ENCODE results near the gene NPC2.

Gene NPC2

GRCh38 chr14:74510223-74510931 lies 17.3 kb upstream of the NPC2 start:
- ChIA-PET POLR2A (no interaction called here), CTCF (no interaction called here)
- no peak for DNase-seq (ENCODE audit: extremely low spot score)
- no peak for TF ChIP-seq SUZ12 (IDR thresholded peaks at IDR 0.05)
- no peak for TF ChIP-seq PKNOX1 (IDR thresholded peaks at IDR 0.05)
- no peak for TF ChIP-seq CTBP1 (IDR thresholded peaks at IDR 0.05; ENCODE audit: borderline replicate concordance)
- TF ChIP-seq HDGF (IDR thresholded peaks at IDR 0.05; ENCODE audit: borderline replicate concordance): no peak
- no peak for TF ChIP-seq ELF4 (IDR thresholded peaks at IDR 0.05)
- TF ChIP-seq SP1 (IDR thresholded peaks at IDR 0.05): no peak
- TF ChIP-seq ARNT (IDR thresholded peaks at IDR 0.05): no peak
- no peak for TF ChIP-seq FOXM1 (IDR thresholded peaks at IDR 0.05; ENCODE audit: borderline replicate concordance)
- TF ChIP-seq LEF1 (IDR thresholded peaks at IDR 0.05; ENCODE audit: borderline replicate concordance): no peak
- TF ChIP-seq FOXK2 (IDR thresholded peaks at IDR 0.05): no peak
- TF ChIP-seq NFRKB (IDR thresholded peaks at IDR 0.05): no peak

DNA sequence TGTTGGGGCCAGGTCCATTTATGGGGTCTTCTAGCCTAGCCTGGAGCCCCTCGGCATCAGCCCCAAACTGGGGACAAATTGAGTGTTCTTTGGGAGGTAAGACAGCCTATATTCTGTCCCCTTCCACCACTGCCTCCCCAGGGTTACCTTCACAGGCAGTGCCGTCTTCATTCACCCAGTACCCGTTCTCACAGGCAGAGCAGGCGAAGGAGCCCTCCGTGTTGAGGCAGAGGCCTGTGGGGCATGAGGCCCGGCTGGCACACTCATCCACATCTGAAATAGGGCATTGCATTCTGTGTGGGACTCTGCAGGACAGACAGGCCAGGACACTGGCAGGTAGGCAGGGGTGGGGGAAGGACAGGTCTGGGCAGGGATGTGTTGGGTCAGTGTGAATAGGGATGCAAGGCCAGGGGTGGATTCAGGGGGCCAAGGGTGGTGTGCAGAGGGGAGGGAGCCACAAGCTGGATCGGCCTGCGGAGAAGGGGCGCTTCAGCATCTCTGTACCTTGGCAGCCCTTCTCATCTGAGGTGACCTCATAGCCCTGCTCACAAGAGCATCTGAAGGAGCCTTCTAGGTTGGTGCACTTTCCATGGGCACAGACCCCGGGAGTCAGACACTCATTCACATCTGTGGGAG lies 16.6 kb upstream of the NPC2 start:
- no peak for DNase-seq (ENCODE audit: extremely low spot score)
- CTCF ChIA-PET: interaction anchor here (0.5 kb wide), 1 partner anchor 174 kb away, joined by 3 read pairs; no protein-coding TSS in a partner anchor
- POLR2A ChIA-PET: no interaction called here
- TF ChIP-seq PKNOX1 (IDR thresholded peaks at IDR 0.05) (no peak), ARNT (IDR thresholded peaks at IDR 0.05) (no peak), FOXM1 (IDR thresholded peaks at IDR 0.05; ENCODE audit: borderline replicate concordance) (no peak), L3MBTL2 (conservative IDR thresholded peaks at IDR 0.05) (no peak), FOXA1 (IDR thresholded peaks at IDR 0.05) (no peak), BHLHE40 (IDR thresholded peaks at IDR 0.05; ENCODE audit: borderline replicate concordance) (no peak), ELF4 (IDR thresholded peaks at IDR 0.05) (no peak), SP1 (IDR thresholded peaks at IDR 0.05) (no peak), FOXK2 (IDR thresholded peaks at IDR 0.05) (no peak), NFRKB (IDR thresholded peaks at IDR 0.05) (no peak), SUZ12 (IDR thresholded peaks at IDR 0.05) (no peak), TARDBP (IDR thresholded peaks at IDR 0.05) (no peak), CTBP1 (IDR thresholded peaks at IDR 0.05; ENCODE audit: borderline replicate concordance) (no peak), LEF1 (IDR thresholded peaks at IDR 0.05; ENCODE audit: borderline replicate concordance) (no peak), HDGF (IDR thresholded peaks at IDR 0.05; ENCODE audit: borderline replicate concordance) (no peak), ZNF384 (IDR thresholded peaks at IDR 0.05) (no peak)

GRCh38 chr14:74508844-74509428 lies 15.8 kb upstream of the NPC2 start:
- no peak for DNase-seq (ENCODE audit: extremely low spot score)
- TF ChIP-seq NFRKB (IDR thresholded peaks at IDR 0.05) (no peak), ARNT (IDR thresholded peaks at IDR 0.05) (no peak), FOXA1 (IDR thresholded peaks at IDR 0.05) (no peak)
- ChIA-PET POLR2A (interaction anchor here (0.9 to 1.1 kb wide), 2 partner anchors 9 to 16 kb away, joined by 3 to 4 read pairs; partner anchors contain the start of genes ISCA2 and NPC2), CTCF (interaction anchor here (1.0 kb wide), 1 partner anchor 9 kb away, joined by 3 read pairs; no protein-coding TSS in a partner anchor)

GRCh38 chr14:74508292-74508731 lies 15.2 kb upstream of the NPC2 start:
- ChIA-PET POLR2A (interaction anchor here (0.9 to 1.1 kb wide), 2 partner anchors 9 to 15 kb away, joined by 3 to 4 read pairs; partner anchors contain the start of genes ISCA2 and NPC2), CTCF (interaction anchor here (0.6 to 1.0 kb wide), 2 partner anchors 10 to 89 kb away, joined by 3 read pairs; no protein-coding TSS in a partner anchor)
- peak; percentile 42 for DNase-seq (ENCODE audit: extremely low spot score)
- TF ChIP-seq L3MBTL2 (conservative IDR thresholded peaks at IDR 0.05) (no peak), ZNF384 (IDR thresholded peaks at IDR 0.05) (no peak), SP1 (IDR thresholded peaks at IDR 0.05) (no peak), CTBP1 (IDR thresholded peaks at IDR 0.05; ENCODE audit: borderline replicate concordance) (no peak), ARNT (IDR thresholded peaks at IDR 0.05) (no peak), FOXK2 (IDR thresholded peaks at IDR 0.05) (no peak), BHLHE40 (IDR thresholded peaks at IDR 0.05; ENCODE audit: borderline replicate concordance) (no peak), PKNOX1 (IDR thresholded peaks at IDR 0.05) (no peak), FOXM1 (IDR thresholded peaks at IDR 0.05; ENCODE audit: borderline replicate concordance) (no peak), HDGF (IDR thresholded peaks at IDR 0.05; ENCODE audit: borderline replicate concordance) (no peak), FOXA1 (IDR thresholded peaks at IDR 0.05) (no peak)

DNA sequence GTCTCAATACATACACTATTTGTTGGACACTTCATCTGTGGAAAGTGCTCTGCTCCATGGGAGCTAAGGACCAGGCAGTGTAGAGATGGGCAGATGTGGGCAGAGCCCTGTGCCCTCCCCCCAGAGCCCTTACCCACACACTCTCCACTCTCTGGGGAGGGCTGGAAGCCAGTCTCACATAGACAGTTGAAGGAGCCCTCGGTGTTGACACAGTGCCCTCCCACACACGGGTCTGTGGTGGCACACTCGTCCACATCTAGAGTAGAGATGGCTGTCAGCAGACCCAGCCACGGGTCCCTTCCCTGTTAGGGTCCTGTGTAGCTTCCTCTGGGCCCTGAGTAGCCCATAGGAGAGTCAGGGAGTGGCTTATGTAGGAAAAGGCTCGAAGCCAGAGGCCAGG lies 14.7 kb upstream of the NPC2 start:
- TF ChIP-seq SUZ12 (IDR thresholded peaks at IDR 0.05) (no peak), FOXM1 (IDR thresholded peaks at IDR 0.05; ENCODE audit: borderline replicate concordance) (no peak), ELF4 (IDR thresholded peaks at IDR 0.05) (no peak), NFRKB (IDR thresholded peaks at IDR 0.05) (no peak), HDGF (IDR thresholded peaks at IDR 0.05; ENCODE audit: borderline replicate concordance) (no peak), FOXA1 (IDR thresholded peaks at IDR 0.05) (no peak), LEF1 (IDR thresholded peaks at IDR 0.05; ENCODE audit: borderline replicate concordance) (no peak), ZNF384 (IDR thresholded peaks at IDR 0.05) (no peak), SP1 (IDR thresholded peaks at IDR 0.05) (no peak), CTBP1 (IDR thresholded peaks at IDR 0.05; ENCODE audit: borderline replicate concordance) (no peak), ARNT (IDR thresholded peaks at IDR 0.05) (no peak)
- DNase-seq (ENCODE audit: extremely low spot score): no peak
- CTCF ChIA-PET: interaction anchor here (0.6 to 1.2 kb wide), 3 partner anchors 10 to 89 kb away, joined by 3 read pairs; no protein-coding TSS in a partner anchor
- POLR2A ChIA-PET: interaction anchor here (0.8 to 1.1 kb wide), 3 partner anchors 8 to 332 kb away, joined by 3 to 4 read pairs (median 3); partner anchors contain the start of genes ISCA2 and NPC2

Measured in HEK293T (cell line).